Tibial artery (tissue), 4 donors: ENCODE measurements around the gene ANGEL2.

Experiments used
- DNase-seq, 2 donors: peaks; one replicate each; pipeline ENCODE4 v3.0.0-alpha.2; 2019
- H3K27ac ChIP-seq, 2 donors: fragments of 200-600 bp; sonication (generic) in 1 of 2; 1 replicate in 1 of 2; 2 replicates in 1 of 2; pipeline ENCODE4 v1.5.1; 2018 to 2019; ENCODE audit warnings: mild to moderate bottlenecking in 1 of 2
- H3K27me3 ChIP-seq, 2 donors: fragments of 200-600 bp; sonication (generic) in 1 of 2; one replicate each; pipeline versions ENCODE4 v1.5.1 to v1.6.0; 2016 to 2019
- H3K36me3 ChIP-seq, 3 donors: fragments of 200-600 bp; sonication (generic) in 2 of 3; one replicate each; pipeline ENCODE4 v1.5.1; 2016 to 2019; ENCODE audit warnings: mild to moderate bottlenecking in 2 of 3
- H3K4me1 ChIP-seq, 4 donors: fragments of 200-600 bp; sonication (generic) in 2 of 4; 1 replicate in 3 of 4; 2 replicates in 1 of 4; pipeline ENCODE4 v1.5.1; 2016 to 2019
- H3K4me3 ChIP-seq, 2 donors: fragments of 200-600 bp; sonication (generic) in 1 of 2; 1 replicate in 1 of 2; 2 replicates in 1 of 2; pipeline ENCODE4 v1.5.1; 2018 to 2019; ENCODE audit warnings: mild to moderate bottlenecking in 2 of 2
- H3K9me3 ChIP-seq, 3 donors: fragments of 200-600 bp; sonication (generic) in 1 of 3; one replicate each; pipeline ENCODE4 v1.5.1; 2016 to 2019
- intact Hi-C: fragments of 100-400 bp; cut with DNase I; formaldehyde crosslinking; loops from one replicate; pipeline ENCODE4 v1.15.0; 2023; ENCODE audit warnings: low total_unique reads
- TF ChIP-seq, protein P1 (sequence below), 2 experiments: fragments of 200-600 bp in 1 of 2; fragments of 450-650 bp in 1 of 2; IDR thresholded peaks; one replicate each; pipeline ENCODE4 v1.5.1; 2017 to 2019; ENCODE audit warnings: antibody characterized with exemption in 2 of 2, mild to moderate bottlenecking in 1 of 2, moderate library complexity in 1 of 2

The ANGEL2 gene

DNA sequence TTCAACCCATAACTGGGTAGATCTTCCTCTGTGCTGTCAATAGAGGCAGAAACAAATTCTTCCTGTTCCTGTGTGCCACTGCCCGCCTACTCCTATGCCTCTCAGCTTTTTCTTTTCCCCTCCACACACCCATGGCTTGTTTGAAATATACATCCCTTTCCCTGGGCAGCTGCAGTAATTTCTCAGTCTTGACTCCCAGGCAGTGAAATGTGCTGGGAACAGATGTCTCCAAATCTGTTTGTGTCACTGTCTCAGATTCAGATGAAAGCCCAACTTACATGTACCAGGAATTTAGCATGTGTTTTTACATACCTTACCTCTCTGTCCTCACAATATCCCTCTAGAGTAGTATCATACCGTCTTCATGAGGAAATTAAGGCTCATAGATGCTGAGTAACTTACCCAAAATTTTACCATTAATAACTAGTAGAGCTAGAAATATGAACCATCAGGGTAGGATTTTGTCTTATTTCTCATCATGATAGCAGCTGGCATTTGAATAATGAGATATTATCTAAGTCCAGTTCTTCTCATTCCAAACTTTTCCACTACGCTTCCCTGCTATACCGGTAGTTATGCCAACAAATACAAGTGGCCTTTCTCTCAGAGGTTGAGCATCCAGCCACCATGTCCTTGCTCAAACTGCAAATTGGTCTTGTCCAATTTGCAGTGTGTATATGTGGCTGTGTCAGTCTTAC, 70.1 kb downstream of the ANGEL2 start:
- no peak for DNase-seq
- TF ChIP-seq, protein P1, sequence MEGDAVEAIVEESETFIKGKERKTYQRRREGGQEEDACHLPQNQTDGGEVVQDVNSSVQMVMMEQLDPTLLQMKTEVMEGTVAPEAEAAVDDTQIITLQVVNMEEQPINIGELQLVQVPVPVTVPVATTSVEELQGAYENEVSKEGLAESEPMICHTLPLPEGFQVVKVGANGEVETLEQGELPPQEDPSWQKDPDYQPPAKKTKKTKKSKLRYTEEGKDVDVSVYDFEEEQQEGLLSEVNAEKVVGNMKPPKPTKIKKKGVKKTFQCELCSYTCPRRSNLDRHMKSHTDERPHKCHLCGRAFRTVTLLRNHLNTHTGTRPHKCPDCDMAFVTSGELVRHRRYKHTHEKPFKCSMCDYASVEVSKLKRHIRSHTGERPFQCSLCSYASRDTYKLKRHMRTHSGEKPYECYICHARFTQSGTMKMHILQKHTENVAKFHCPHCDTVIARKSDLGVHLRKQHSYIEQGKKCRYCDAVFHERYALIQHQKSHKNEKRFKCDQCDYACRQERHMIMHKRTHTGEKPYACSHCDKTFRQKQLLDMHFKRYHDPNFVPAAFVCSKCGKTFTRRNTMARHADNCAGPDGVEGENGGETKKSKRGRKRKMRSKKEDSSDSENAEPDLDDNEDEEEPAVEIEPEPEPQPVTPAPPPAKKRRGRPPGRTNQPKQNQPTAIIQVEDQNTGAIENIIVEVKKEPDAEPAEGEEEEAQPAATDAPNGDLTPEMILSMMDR (IDR thresholded peaks at IDR 0.05) = no peak
- no peak overlapping the region for H3K4me3 ChIP-seq
- intact Hi-C loops = no loop called here
- peaks cover 0 to 2% (median 0%) of the 10 kb centered on the region in 3 donors for H3K9me3 ChIP-seq
- no peak overlapping the region for H3K27ac ChIP-seq
- peaks cover 0 to 5% (median 2%) of the 10 kb centered on the region in 4 donors for H3K4me1 ChIP-seq
- H3K36me3 ChIP-seq = no peaks in the 10 kb centered on the region
- peaks cover 0 to 13% of the 10 kb centered on the region in 2 donors for H3K27me3 ChIP-seq

DNA sequence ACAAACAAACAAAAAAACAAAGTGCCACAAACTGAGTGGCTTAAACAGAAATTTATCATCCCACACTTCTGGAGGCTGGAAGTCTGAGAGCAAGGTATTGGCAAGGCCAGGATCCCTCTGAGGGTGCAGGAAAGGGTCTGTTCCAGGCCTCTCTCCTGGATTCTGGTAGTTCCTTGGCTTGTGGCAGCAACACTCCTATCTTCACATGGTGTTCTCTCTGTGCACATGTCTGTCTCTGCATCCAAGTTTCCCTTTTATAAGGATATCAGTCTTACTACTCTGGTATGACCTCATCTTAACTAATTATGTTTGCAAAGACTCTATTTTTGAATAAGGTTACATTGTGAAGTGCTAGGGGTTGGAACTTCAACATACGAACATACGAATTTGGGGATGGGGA, 70.6 kb downstream of the ANGEL2 start:
- H3K4me1 ChIP-seq = no peaks in the 10 kb centered on the region
- peaks cover 0 to 11% of the 10 kb centered on the region in 2 donors for H3K27me3 ChIP-seq
- peaks cover 0 to 8% (median 2%) of the 10 kb centered on the region in 3 donors for H3K9me3 ChIP-seq
- no peak overlapping the region for H3K27ac ChIP-seq
- intact Hi-C loops = no loop called here
- no peaks in the 10 kb centered on the region for H3K36me3 ChIP-seq
- DNase-seq = no peak
- TF ChIP-seq, protein P1 (IDR thresholded peaks at IDR 0.05) = no peak
- H3K4me3 ChIP-seq = no peak overlapping the region

DNA sequence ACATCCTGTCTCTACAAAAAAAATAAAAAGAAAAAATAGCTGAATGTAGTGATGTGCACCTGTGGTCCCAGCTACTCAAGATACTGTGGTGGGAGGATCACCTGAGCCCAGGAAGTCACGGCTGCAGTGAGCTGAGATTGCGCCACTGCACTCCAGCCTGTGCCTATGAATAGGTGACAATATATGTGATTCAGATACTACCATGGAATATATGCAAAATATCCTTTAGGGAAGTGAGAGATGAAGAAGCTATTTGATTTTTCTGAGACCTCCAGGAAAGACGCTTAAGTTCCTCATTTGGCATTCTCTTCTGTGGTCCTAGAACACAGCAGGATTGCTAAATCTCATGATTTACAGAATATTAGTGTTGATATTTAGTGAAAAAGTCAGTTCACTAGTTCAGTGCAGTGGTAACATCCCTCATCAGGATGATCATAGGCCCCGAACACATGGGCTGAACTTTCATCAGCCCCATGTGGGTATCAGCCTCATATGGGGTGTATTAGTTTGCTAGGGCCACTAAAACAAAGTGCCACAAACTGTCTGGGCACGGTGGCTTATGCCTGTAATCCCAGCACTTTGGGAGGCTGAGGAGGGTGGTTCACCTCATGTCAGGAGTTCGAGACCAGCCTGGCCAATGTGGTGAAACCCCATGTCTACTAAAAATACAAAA, 71.3 kb downstream of the ANGEL2 start:
- H3K36me3 ChIP-seq = no peaks in the 10 kb centered on the region
- peaks cover 0 to 13% (median 7%) of the 10 kb centered on the region in 3 donors for H3K9me3 ChIP-seq
- no peak for DNase-seq
- no peak overlapping the region for H3K4me3 ChIP-seq
- TF ChIP-seq, protein P1 (IDR thresholded peaks at IDR 0.05) = no peak
- H3K27ac ChIP-seq = no peak overlapping the region
- peaks cover 0 to 7% of the 10 kb centered on the region in 2 donors for H3K27me3 ChIP-seq
- intact Hi-C loops = no loop called here
- H3K4me1 ChIP-seq = no peaks in the 10 kb centered on the region

DNA sequence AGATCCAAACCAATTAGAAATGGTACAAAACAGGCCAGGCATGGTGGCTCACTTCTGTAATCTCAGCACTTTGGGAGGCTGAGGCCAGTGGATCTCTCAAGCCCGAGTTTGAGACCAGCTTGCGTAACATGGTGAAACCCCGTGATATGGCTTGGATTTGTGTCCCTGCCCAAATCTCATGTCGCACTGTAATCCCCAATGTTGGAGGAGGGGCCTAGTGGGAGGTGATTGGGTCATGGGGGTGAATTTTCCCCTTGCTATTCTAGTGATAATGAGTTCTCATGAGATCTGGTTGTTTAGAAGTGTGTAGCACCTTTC, 72.3 kb downstream of the ANGEL2 start:
- H3K36me3 ChIP-seq = no peaks in the 10 kb centered on the region
- H3K27me3 ChIP-seq = peaks cover 0 to 4% of the 10 kb centered on the region in 2 donors
- peaks cover 0 to 13% (median 7%) of the 10 kb centered on the region in 3 donors for H3K9me3 ChIP-seq
- TF ChIP-seq, protein P1 (IDR thresholded peaks at IDR 0.05) = no peak
- DNase-seq = no peak
- H3K4me1 ChIP-seq = no peaks in the 10 kb centered on the region
- no peak overlapping the region for H3K27ac ChIP-seq
- H3K4me3 ChIP-seq = no peak overlapping the region
- intact Hi-C loops = no loop called here

DNA sequence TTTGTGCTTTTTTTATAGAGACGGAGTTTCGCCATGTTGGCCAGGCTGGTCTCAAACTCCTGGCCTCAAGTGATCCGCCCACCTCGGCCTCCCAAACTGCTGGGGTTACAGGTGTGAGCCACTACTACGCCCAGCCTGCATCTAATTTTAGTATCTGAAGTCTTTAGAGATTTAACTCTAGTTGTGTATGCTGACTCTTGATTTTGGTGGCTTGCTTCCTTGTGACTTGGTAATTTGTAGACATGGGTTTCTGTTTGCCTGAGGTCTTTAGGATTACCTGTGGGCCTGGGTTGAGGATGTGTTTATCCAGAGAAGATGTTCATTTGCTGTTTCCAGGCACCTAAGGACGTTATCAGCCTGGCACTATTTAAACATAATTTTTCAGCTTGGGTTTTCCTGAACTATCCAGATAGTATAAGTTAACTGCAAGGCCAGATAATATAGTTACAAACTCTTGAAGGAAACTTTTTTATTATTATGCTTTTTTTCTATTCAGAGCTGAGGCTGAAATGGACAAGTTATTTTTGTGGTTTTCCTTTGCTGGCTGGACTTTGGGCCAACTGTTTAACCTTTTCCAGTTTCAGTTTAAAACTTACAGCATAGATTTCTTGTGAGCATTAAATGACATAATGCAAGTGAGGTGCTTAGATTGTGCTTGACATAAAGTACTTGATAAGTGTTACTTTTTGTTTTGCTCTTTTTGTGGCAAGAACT, 72.8 kb downstream of the ANGEL2 start:
- H3K36me3 ChIP-seq = no peaks in the 10 kb centered on the region
- intact Hi-C loops = no loop called here
- no peaks in the 10 kb centered on the region for H3K4me1 ChIP-seq
- DNase-seq = no peak
- no peak overlapping the region for H3K27ac ChIP-seq
- H3K9me3 ChIP-seq = peaks cover 0 to 13% (median 7%) of the 10 kb centered on the region in 3 donors
- TF ChIP-seq, protein P1 (IDR thresholded peaks at IDR 0.05) = no peak
- no peak overlapping the region for H3K4me3 ChIP-seq
- H3K27me3 ChIP-seq = peaks cover 0 to 4% of the 10 kb centered on the region in 2 donors
